Liver (tissue), 9 donors: Measurements from ENCODE around the gene KRT28. TPM values are rescaled to one million over a fixed set of nuclear protein-coding genes. Genes with fewer than 3 reads are reported as not detected.

Experiments
- DNase-seq: peaks from one replicate; pipeline ENCODE4 v3.0.0-alpha.2; 2017; ENCODE audit warnings: low spot score
- H3K27ac ChIP-seq, 2 donors: one replicate each; pipeline ENCODE4 v1.7.0; 2013; ENCODE audit warnings: inconsistent platforms in 2 of 2, low read length in 2 of 2, control low read depth in 1 of 2, low read depth in 1 of 2, mild to moderate bottlenecking in 1 of 2
- H3K27me3 ChIP-seq, 4 donors: one replicate each; pipeline versions ENCODE4 v1.6.1 to v1.7.0; 2013; ENCODE audit warnings: low read length in 3 of 4, inconsistent platforms in 1 of 4, mild to moderate bottlenecking in 1 of 4, moderate library complexity in 1 of 4; ENCODE audit not compliant: control insufficient read depth in 4 of 4, insufficient read depth in 4 of 4
- H3K36me3 ChIP-seq, 4 donors: one replicate each; pipeline versions ENCODE4 v1.6.1 to v1.7.0; 2013; ENCODE audit warnings: low read length in 3 of 4, mild to moderate bottlenecking in 3 of 4, low read depth in 1 of 4, moderate library complexity in 1 of 4; ENCODE audit not compliant: control insufficient read depth in 4 of 4, insufficient read depth in 3 of 4
- H3K4me1 ChIP-seq, 4 donors: one replicate each; pipeline versions ENCODE4 v1.6.1 to v1.7.0; 2013; ENCODE audit warnings: low read length in 3 of 4, mild to moderate bottlenecking in 3 of 4, moderate library complexity in 1 of 4; ENCODE audit not compliant: control insufficient read depth in 4 of 4, insufficient read depth in 4 of 4
- H3K4me3 ChIP-seq, 3 donors: one replicate each; pipeline versions ENCODE4 v1.6.1 to v1.7.0; 2013; ENCODE audit warnings: low read length in 3 of 3, control low read depth in 1 of 3, low read depth in 1 of 3, mild to moderate bottlenecking in 1 of 3
- H3K9ac ChIP-seq, 2 donors: one replicate each; pipeline ENCODE4 v1.7.0; 2013; ENCODE audit warnings: low read length in 2 of 2, mild to moderate bottlenecking in 2 of 2, moderate library complexity in 2 of 2, control low read depth in 1 of 2, low read depth in 1 of 2
- H3K9me3 ChIP-seq, 4 donors: one replicate each; pipeline versions ENCODE4 v1.6.1 to v1.7.0; 2013; ENCODE audit warnings: low read length in 3 of 4; ENCODE audit not compliant: control insufficient read depth in 4 of 4
- CTCF ChIP-seq: fragments of 150-350 bp; IDR thresholded peaks from 2 replicates; pipeline ENCODE4 v1.5.1; 2017; ENCODE audit warnings: improper control_type of control experiment, low read depth, low read length; ENCODE audit not compliant: missing input control
- EGR1 ChIP-seq, 2 donors: IDR thresholded peaks; 2 replicates each; pipeline ENCODE4 v1.6.1; 2016 to 2018; ENCODE audit warnings: antibody characterized with exemption in 2 of 2, low read depth in 2 of 2
- GABPA ChIP-seq, 2 donors: IDR thresholded peaks in 1 of 2; conservative IDR thresholded peaks in 1 of 2; 2 replicates each; pipeline ENCODE4 v1.6.1; 2016; ENCODE audit warnings: antibody characterized with exemption in 2 of 2, mild to moderate bottlenecking in 1 of 2, moderate library complexity in 1 of 2
- HNF4A ChIP-seq, 2 donors: conservative IDR thresholded peaks; 2 replicates each; pipeline ENCODE4 v1.6.1; 2016; ENCODE audit warnings: antibody characterized with exemption in 2 of 2, mild to moderate bottlenecking in 2 of 2
- HNF4G ChIP-seq: IDR thresholded peaks from 2 replicates; pipeline ENCODE4 v1.6.1; 2016; ENCODE audit warnings: antibody characterized with exemption
- JUND ChIP-seq, 2 donors: IDR thresholded peaks; 2 replicates each; pipeline ENCODE4 v1.6.1; 2016; ENCODE audit warnings: antibody characterized with exemption in 2 of 2
- MAX ChIP-seq: IDR thresholded peaks from 2 replicates; pipeline ENCODE4 v1.6.1; 2016; ENCODE audit warnings: antibody characterized with exemption
- NR2F2 ChIP-seq: IDR thresholded peaks from 2 replicates; pipeline ENCODE4 v1.6.1; 2016; ENCODE audit warnings: antibody characterized with exemption
- REST ChIP-seq: IDR thresholded peaks from 2 replicates; pipeline ENCODE4 v1.6.1; 2016; ENCODE audit warnings: antibody characterized with exemption, mild to moderate bottlenecking
- SP1 ChIP-seq: IDR thresholded peaks from 2 replicates; pipeline ENCODE4 v1.6.1; 2018; ENCODE audit warnings: antibody characterized with exemption, mild to moderate bottlenecking
- TAF1 ChIP-seq: conservative IDR thresholded peaks from 2 replicates; pipeline ENCODE4 v1.6.1; 2016; ENCODE audit warnings: antibody characterized with exemption, mild to moderate bottlenecking
- WGBS: extraction: QIAGEN DNeasy Blood & Tissue Kit; methylation state at CpG from one replicate; pipeline ENCODE4 v1.1.7; 2013; 5-methylcytosine and 5-hydroxymethylcytosine counted together
- polyA plus RNA-seq, 2 donors: library from polyadenylated mRNA; stranded (reverse) in 1 of 2; unstranded in 1 of 2; fragments of 200-250 nt in 1 of 2; fragments of >200 nt in 1 of 2; fragmentation: Nextera tagmentation in 1 of 2; extraction: Ambion mirVana in 1 of 2; gene quantifications; one replicate each; pipeline versions ENCODE4 v1.2.1 to v1.2.3, GENCODE V29; 2013 to 2015
- total RNA-seq, 2 donors: library from RNA; depleted of rRNA; stranded (reverse); fragments of >200 nt; gene quantifications; one replicate each; pipeline ENCODE4 v1.2.3, GENCODE V29; 2014
- TF ChIP-seq, protein P1 (sequence below): IDR thresholded peaks from 2 replicates; pipeline ENCODE4 v1.6.1; 2016; ENCODE audit warnings: antibody characterized with exemption
- donor health status: healthy.
- donor health status: healthy.
- donor health status: healthy.
- donor health status: healthy.
- donor health status: healthy.

Gene KRT28
- total and polyA plus RNA-seq, 4 donors: not detected

DNA sequence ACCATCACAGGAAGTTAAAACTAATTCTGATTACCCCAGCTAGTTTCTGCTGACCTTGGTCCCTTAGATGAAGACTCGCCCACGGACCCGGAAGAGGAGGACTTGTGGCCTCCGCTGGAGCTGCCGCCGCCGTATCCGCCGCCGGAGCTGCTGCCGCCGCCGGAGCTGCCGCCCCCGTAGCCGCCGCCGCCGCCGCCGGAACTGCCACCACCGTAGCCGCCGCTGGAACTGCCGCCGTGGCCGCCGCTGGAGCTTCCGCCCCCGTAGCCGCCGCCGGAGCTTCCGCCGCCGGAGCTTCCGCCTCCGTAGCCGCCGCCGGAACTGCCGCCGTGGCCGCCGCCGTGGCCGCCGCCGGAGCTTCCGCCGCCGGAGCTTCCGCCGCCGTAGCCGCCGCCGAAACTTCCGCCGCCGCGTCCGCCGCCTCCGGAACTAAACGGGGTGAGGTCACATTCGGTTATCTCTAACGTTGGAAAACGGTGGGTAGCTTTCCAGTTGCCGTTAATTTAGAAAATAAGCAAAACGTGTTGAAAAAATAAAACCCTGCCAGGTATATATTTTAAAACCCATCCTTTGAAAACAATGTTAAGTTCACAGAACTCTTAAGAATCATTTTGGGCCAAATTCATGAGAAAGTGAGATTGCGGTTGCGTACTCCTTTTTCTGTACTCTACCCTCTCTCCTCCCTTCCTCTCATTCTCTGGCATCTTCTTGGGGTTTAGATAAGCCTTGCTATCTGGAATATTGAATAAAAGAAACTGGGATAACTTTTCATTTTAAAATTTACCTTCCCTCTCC is 19.2 kb upstream of the KRT28 start:
- 1% methylated on average over 73 of the region's 73 CpGs for WGBS
- H3K4me3 ChIP-seq: peak overlapping the region; percentile 93 to 97 (median 96)

More for the DNA sequence above, 19.2 kb upstream of the KRT28 start:
- TF ChIP-seq SP1 (no peak), CTCF (no peak), GABPA (IDR thresholded peaks at IDR 0.05 in 1 of 2, conservative IDR thresholded peaks at IDR 0.05 in 1 of 2) (peak; percentile 49 to 87), TAF1 (no peak), JUND (IDR thresholded peaks at IDR 0.05) (peak in 1 of 2 donors; percentile 16), HNF4A (conservative IDR thresholded peaks at IDR 0.05) (no peak), NR2F2 (no peak), MAX (peak; percentile 13), HNF4G (no peak), EGR1 (IDR thresholded peaks at IDR 0.05; ENCODE audit: low read depth in 2 of 2) (peak in 1 of 2 donors; percentile 48), REST (no peak)
- TF ChIP-seq, protein P1, sequence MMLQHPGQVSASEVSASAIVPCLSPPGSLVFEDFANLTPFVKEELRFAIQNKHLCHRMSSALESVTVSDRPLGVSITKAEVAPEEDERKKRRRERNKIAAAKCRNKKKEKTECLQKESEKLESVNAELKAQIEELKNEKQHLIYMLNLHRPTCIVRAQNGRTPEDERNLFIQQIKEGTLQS: no peak
- H3K27me3 ChIP-seq: no peaks in the 10 kb centered on the region
- DNase-seq: peak; percentile 85
- H3K9me3 ChIP-seq: no peaks in the 10 kb centered on the region
- H3K4me1 ChIP-seq: peaks cover 0 to 11% (median 8%) of the 10 kb centered on the region in 4 donors
- H3K9ac ChIP-seq: peak overlapping the region; percentile 63 to 87
- H3K27ac ChIP-seq: peak overlapping the region; percentile 90 to 93
- H3K36me3 ChIP-seq: peaks cover 0 to 3% (median 1%) of the 10 kb centered on the region in 4 donors
